Cardiac fibroblast (primary cell): ENCODE data around the gene RFX7.
A peak's percentile ranks its signal among the peaks of the same experiment; 100 is the strongest.
"Not testable (repeated sequence)": the region's sequence is repeated elsewhere in the genome, so short reads cannot be mapped to it uniquely, and the experiment has no call there.

Experiments
- DNase-seq, 2 donors: peaks; one replicate each; pipeline versions ENCODE4 v3.0.0 to v3.0.0-alpha.2; 2010; ENCODE audit warnings: low read depth in 2 of 2
- H3K4me3 ChIP-seq, 2 donors: replicated peaks in 1 of 2; 1 replicate in 1 of 2; 2 replicates in 1 of 2; pipeline ENCODE4 v1.5.1; 2011; ENCODE audit warnings: low read depth in 2 of 2, low read length in 2 of 2, mild to moderate bottlenecking in 2 of 2, moderate library complexity in 1 of 2
- TF ChIP-seq, protein P1 (sequence below): IDR thresholded peaks from one replicate; pipeline ENCODE4 v1.5.1; 2011; ENCODE audit warnings: low read depth, mild to moderate bottlenecking, low read length, inconsistent platforms

The RFX7 gene

DNA sequence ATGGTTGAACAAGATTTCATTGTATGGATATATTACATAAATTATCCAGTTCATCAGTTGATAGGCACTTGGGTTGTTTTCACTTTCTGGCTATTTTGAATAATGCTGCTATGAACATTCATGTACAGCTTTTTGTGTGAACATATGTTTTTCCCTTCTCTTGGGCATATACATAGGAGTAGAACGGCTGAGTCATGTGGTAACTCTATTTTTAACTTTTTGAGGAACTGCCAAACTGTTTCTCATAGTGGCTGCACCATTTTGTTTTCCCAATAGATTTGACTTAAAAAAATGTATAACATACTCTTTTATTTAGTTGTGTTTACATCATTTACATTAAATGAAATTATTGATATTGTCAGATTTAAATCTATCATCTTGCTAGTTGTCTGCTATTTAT is 28.8 kb upstream of the RFX7 start:
- TF ChIP-seq, protein P1, sequence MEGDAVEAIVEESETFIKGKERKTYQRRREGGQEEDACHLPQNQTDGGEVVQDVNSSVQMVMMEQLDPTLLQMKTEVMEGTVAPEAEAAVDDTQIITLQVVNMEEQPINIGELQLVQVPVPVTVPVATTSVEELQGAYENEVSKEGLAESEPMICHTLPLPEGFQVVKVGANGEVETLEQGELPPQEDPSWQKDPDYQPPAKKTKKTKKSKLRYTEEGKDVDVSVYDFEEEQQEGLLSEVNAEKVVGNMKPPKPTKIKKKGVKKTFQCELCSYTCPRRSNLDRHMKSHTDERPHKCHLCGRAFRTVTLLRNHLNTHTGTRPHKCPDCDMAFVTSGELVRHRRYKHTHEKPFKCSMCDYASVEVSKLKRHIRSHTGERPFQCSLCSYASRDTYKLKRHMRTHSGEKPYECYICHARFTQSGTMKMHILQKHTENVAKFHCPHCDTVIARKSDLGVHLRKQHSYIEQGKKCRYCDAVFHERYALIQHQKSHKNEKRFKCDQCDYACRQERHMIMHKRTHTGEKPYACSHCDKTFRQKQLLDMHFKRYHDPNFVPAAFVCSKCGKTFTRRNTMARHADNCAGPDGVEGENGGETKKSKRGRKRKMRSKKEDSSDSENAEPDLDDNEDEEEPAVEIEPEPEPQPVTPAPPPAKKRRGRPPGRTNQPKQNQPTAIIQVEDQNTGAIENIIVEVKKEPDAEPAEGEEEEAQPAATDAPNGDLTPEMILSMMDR, result no peak
- H3K4me3 ChIP-seq, result no peak overlapping the region
- DNase-seq, result peak in 1 of 2 donors; percentile 36

DNA sequence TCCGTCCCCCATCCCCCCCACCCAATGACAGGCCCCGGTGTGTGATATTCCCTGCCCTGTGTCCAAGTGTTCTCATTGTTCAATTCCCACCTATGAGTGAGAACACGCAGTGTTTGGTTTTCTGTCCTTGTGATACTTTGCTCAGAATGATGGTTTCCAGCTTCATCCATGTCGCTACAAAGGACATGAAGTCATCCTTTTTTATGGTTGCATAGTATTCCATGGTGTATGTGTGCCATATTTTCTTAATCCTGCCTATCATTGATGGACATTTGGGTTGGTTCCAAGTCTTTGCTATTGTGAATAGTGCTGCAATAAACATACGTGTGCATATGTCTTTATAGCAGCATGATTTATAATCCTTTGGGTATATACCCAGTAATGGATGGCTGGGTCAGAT is 22.8 kb upstream of the RFX7 start:
- DNase-seq, H3K4me3 ChIP-seq: not testable (repeated sequence)

DNA sequence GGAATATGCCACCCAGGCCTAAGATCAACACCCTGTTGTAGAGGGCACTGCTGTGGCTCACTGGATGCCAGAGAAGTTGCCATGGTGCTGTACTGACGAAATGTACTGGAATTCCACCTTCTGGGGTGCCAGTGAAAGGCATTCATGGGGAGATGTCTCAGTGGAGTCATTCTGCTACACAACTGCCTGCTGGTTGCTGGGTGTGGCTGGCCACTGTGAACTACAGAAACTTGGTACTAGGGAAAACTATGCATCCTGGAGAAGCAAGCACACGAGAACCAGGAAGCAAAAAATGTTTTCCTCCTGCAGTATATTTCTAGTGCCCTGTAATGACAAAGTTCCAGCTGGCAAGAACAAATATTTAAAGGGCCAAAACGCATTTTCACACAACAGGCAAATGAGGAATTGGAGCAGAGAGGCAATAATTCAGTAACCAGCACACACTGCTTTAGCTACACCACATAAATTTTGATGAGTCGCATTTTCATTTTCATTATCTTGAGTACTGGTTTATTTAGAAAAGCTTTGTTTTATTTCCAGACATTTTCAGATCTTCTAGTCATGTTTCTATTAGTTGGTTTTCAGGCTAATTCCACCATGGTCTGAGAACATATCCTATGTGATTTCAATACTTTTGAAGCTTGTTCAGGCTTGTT is 18.3 kb upstream of the RFX7 start:
- TF ChIP-seq, protein P1, result no peak
- DNase-seq, result no peak
- H3K4me3 ChIP-seq, result no peak overlapping the region

DNA sequence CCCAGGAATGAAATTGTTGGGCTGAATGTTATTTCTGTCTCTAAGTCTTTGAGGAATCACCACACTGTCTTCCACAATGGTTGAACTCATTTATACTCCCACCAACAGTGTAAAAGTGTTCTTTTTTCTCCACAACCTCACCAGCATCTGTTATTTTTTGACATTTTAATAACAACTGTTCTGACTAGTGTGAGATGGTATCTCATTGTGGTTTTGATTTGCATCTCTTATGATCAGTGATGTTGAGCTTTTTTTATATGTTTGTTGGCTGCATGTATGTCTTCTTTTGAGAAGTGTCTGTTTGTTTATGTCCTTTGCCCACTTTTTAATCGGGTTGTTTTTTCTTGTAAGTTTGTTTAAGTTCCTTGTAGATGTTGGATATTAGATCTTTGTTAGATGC is 13.6 kb upstream of the RFX7 start:
- not testable (repeated sequence) for H3K4me3 ChIP-seq, DNase-seq

DNA sequence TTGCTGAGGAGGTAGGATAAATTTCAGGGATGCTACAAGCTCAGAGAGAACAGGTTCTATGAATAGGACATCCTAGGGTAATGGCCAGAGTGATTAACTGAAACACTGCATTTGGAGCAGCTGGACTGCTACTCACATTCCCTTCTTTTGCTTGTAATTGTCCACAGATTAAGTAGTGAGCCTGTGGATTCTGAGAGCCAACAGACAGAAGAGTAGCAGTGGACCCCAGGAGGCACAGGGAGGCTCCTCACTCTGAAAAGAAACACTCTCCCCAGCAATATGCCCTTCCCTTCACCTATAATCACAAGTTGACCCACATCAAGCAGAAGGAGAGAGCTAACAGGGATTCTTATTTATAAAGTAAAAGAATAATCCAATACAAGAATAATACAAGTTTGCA is 10.6 kb upstream of the RFX7 start:
- no peak for DNase-seq
- no peak overlapping the region for H3K4me3 ChIP-seq
- TF ChIP-seq, protein P1, result no peak

DNA sequence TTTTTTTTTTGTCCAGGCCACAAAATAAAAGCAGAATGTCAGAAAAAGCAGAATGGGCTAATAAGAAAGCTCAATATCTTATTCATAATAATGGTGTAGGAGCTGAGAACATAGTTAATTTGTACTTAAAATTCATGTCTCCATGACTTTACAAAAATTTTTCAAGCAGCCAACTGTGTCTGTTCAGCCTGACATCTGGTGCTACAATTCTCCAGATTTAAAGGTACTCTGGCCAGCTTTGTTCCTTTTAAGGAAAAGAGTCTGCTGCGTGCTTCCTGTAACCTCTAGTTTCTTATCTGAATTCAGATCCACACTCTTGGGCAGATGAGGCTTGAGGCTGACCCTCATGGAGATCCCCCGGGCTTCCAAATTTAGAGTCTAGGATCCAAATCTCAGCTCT is 8.7 kb upstream of the RFX7 start:
- TF ChIP-seq, protein P1, result no peak
- peak in 1 of 2 donors; percentile 17 for DNase-seq
- H3K4me3 ChIP-seq, result no peak overlapping the region

DNA sequence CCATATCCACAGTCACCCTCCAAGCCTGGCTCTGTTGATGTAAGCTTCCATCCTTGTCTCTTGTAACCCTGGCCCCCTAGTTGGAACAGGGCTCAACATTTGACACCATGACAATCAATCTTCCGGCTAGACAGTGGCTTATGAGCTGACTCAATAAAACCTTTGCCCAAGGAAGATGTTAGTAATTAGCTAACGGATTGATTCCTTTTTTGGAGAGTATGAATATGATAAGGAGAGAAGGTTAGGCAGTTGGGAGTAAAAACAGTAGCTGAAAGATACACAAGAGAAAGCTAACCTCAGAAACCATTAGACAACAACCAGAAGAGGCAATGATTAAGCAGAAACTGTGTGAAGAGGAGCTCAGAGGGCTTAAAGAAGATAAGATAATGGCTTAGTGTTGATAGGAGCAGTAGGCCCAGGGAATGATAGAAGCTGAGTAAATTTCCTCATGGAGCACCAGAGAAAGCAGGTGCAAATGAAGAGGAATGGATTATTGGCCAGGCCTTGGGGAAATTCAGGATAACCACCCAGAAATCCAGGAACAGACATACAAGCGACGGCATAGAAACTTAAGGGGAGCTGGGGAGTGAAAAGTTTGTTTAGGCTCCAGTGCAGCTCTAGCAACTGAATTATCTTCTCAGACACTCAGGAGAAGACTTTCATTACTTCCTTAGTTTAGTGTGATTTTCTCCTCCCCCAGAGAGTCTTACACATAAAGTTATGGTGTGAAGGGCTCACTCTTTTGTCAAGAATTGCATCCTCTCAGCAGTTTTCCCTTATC is 7.8 kb upstream of the RFX7 start:
- DNase-seq, result no peak
- TF ChIP-seq, protein P1, result no peak
- no peak overlapping the region for H3K4me3 ChIP-seq

DNA sequence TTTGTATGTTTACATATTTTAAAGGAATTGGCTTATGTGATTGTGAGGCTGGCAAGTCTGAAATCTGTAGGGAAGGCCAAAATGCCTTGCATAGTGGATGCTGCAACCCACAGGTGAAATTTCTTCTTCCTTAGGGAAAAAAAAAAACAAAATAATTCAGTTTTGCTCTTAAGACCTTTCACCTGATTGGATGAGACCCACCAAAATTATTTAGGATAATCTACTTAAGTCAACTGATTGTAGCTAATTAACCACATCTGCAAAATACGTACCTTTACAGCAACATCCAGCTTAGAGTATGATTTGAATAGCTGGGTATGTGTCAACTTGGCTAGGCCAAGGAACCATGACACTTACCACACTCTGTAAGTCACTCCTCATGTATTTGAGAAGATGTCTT is 6.9 kb upstream of the RFX7 start:
- TF ChIP-seq, protein P1, result no peak
- no peak overlapping the region for H3K4me3 ChIP-seq
- DNase-seq, result no peak
